Naive thymus-derived CD4-positive, alpha-beta T cell (primary cell): ENCODE data around the gene EFS. TPM values are rescaled to one million over a fixed set of nuclear protein-coding genes. Genes with fewer than 3 reads are reported as not detected.

Experiments used
- ATAC-seq: fragments of 150-1000 bp; cut with Tn5 transposase; 2 replicates; pipeline ENCODE4 v1.10.0; 2021; ENCODE audit warnings: mild to moderate bottlenecking, moderate library complexity
- CTCF ChIA-PET: fragments of 350-600 bp; sonication (Branson Sonifier 250); formaldehyde crosslinking; loops from one replicate; lab custom pipeline; 2021; ENCODE audit warnings: antibody characterized with exemption; lab: Charles Lee
- POLR2A ChIA-PET: fragments of 350-600 bp; sonication (Branson Sonifier 250); formaldehyde crosslinking; loops from one replicate; lab custom pipeline; 2021; ENCODE audit warnings: antibody characterized with exemption, inconsistent platforms; lab: Charles Lee
- DNase-seq, 9 donors: peaks; one replicate each; pipeline versions ENCODE4 v3.0.0 to v3.0.0-alpha.2; 2020 to 2022; ENCODE audit warnings: mixed read lengths in 1 of 9
- H3K27ac ChIP-seq: one replicate; pipeline ENCODE4 v1.7.0; 2013; ENCODE audit warnings: mild to moderate bottlenecking, low read depth, low read length, moderate library complexity
- H3K27me3 ChIP-seq, 2 donors: one replicate each; pipeline ENCODE4 v1.7.0; 2013; ENCODE audit warnings: low read length in 2 of 2, mild to moderate bottlenecking in 2 of 2, moderate library complexity in 2 of 2; ENCODE audit not compliant: control insufficient read depth in 2 of 2, insufficient read depth in 2 of 2
- H3K36me3 ChIP-seq, 3 experiments: 1 replicate in 2 of 3; 2 replicates in 1 of 3; pipeline ENCODE4 v1.7.0; 2013; ENCODE audit warnings: low read length in 3 of 3, mild to moderate bottlenecking in 3 of 3, moderate library complexity in 1 of 3; ENCODE audit not compliant: insufficient read depth in 3 of 3, control insufficient read depth in 2 of 3
- H3K4me1 ChIP-seq, 2 donors: one replicate each; pipeline ENCODE4 v1.7.0; 2013; ENCODE audit warnings: low read length in 2 of 2, mild to moderate bottlenecking in 2 of 2, moderate library complexity in 1 of 2; ENCODE audit not compliant: control insufficient read depth in 2 of 2, insufficient read depth in 2 of 2
- H3K4me3 ChIP-seq: 2 replicates; pipeline ENCODE4 v1.7.0; 2013; ENCODE audit warnings: mild to moderate bottlenecking, low read length
- H3K9me3 ChIP-seq, 3 experiments: 1 replicate in 2 of 3; 2 replicates in 1 of 3; pipeline ENCODE4 v1.7.0; 2013; ENCODE audit warnings: low read length in 3 of 3; ENCODE audit not compliant: control insufficient read depth in 2 of 3
- H3K27ac Mint-ChIP-seq, 9 donors: one replicate each; pipeline ENCODE4 v1.8.0; 2020 to 2022; ENCODE audit warnings: mixed read lengths in 9 of 9, mild to moderate bottlenecking in 8 of 9, moderate library complexity in 5 of 9, inconsistent platforms in 2 of 9
- H3K27me3 Mint-ChIP-seq, 5 donors: one replicate each; pipeline ENCODE4 v1.8.0; 2021 to 2022; ENCODE audit warnings: mixed read lengths in 5 of 5, mild to moderate bottlenecking in 1 of 5
- H3K36me3 Mint-ChIP-seq, 5 donors: one replicate each; pipeline ENCODE4 v1.8.0; 2020 to 2022; ENCODE audit warnings: mixed read lengths in 5 of 5, mild to moderate bottlenecking in 3 of 5, inconsistent platforms in 1 of 5
- H3K4me1 Mint-ChIP-seq, 7 donors: one replicate each; pipeline ENCODE4 v1.8.0; 2020 to 2022; ENCODE audit warnings: mixed read lengths in 7 of 7, mild to moderate bottlenecking in 3 of 7, inconsistent platforms in 1 of 7
- H3K4me3 Mint-ChIP-seq, 10 donors: one replicate each; pipeline ENCODE4 v1.8.0; 2020 to 2022; ENCODE audit warnings: mild to moderate bottlenecking in 10 of 10, mixed read lengths in 10 of 10, moderate library complexity in 6 of 10, inconsistent platforms in 2 of 10
- H3K9me3 Mint-ChIP-seq, 11 donors: one replicate each; pipeline ENCODE4 v1.8.0; 2020 to 2022; ENCODE audit warnings: mixed read lengths in 11 of 11, mild to moderate bottlenecking in 4 of 11, inconsistent platforms in 1 of 11, moderate library complexity in 1 of 11
- intact Hi-C, 2 donors: fragments of 100-400 bp; cut with micrococcal nuclease; formaldehyde crosslinking; loops; one replicate each; pipeline ENCODE4 v1.15.1; 2023
- polyA plus RNA-seq, 2 donors: library from polyadenylated mRNA; unstranded; fragments of 300-500 nt; fragmentation: Illumina TruSeq; gene quantifications; one replicate each; pipeline ENCODE4 v1.2.3, GENCODE V29; 2021
- total RNA-seq, 6 experiments: library from RNA in 5 of 6; stranded (reverse) in 5 of 6; gene quantifications; 1 replicate in 5 of 6; 2 replicates in 1 of 6; pipeline ENCODE4 v1.2.3 and lab custom pipeline; 2021 to 2026

Gene EFS
- total and polyA plus RNA-seq, 7 experiments from 2014 or later = not detected

DNA sequence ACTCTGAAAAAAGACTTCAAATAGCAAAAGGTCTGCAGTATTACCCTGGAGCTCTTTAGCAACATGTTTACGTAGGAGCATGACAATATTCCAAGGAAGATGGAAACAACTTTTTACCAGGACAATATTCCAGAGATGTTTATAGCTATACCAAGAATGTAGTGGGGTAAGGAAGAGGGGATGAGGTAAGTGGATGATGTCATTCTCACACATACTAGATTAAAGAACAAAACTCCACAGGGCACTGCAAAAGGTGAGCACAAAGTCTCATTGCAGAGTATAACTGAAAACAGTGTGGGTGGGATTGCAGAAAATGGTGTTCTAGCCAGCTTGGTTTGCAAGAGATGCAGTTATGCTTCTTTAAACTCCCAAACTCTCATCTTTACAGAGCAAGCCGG lies 20.3 kb upstream of the EFS start:
- POLR2A ChIA-PET = no interaction called here
- Histone ChIP-seq H3K4me1 (no peaks in the 10 kb centered on the region), H3K27ac (no peak overlapping the region), H3K36me3 (no peaks in the 10 kb centered on the region), H3K27me3 (no peaks in the 10 kb centered on the region), H3K9me3 (no peaks in the 10 kb centered on the region), H3K4me3 (no peak overlapping the region)
- peaks cover 0 to 25% (median 0%) of the 10 kb centered on the region in 5 donors for H3K27me3 Mint-ChIP-seq
- H3K36me3 Mint-ChIP-seq = no peaks in the 10 kb centered on the region
- CTCF ChIA-PET = interaction anchor here (0.8 to 1.6 kb wide), 3 partner anchors 32 to 120 kb away, joined by 4 read pairs; partner anchors contain the start of gene SLC22A17
- peaks cover 0 to 3% (median 0%) of the 10 kb centered on the region in 11 donors for H3K9me3 Mint-ChIP-seq
- ATAC-seq (no peak), DNase-seq (no peak)
- no peaks in the 10 kb centered on the region for H3K4me1 Mint-ChIP-seq
- intact Hi-C loops = no loop called here
- no peak overlapping the region for H3K27ac Mint-ChIP-seq
- H3K4me3 Mint-ChIP-seq = no peak overlapping the region

DNA sequence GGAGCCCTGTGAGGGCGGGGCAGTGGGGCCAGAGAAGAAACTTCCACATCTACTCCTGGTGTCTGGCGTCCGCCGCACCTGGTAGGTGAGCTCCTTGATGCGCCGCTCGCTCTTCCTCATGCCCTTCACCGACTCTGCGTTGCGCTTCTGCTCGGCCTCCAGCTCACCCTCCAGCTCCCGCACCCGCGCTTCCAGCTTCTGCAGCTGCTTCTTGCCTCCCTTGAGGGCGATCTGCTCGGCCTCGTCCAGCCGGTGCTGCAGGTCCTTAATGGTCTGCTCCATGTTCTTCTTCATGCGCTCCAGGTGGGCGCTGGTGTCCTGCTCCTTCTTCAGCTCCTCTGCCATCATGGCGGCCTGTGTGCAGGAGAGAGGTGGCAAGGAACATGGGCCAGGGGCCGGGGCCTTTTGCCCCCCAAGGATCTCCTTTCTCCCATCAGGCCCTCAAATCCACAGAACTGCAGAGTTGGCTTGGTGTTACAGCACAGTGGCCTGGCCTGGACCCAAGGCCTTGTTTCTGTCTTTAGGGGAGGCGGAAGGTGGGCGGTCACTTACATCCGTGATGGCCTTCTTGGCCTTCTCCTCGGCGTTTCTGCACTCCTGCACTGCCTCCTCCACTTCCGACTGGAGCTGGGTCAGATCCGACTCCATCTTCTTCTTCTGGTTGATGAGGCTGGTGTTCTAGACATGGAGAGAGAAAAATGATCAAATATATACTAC lies 19.6 kb upstream of the EFS start:
- H3K4me1 Mint-ChIP-seq = peaks cover 0 to 3% (median 0%) of the 10 kb centered on the region in 7 donors
- POLR2A ChIA-PET = no interaction called here
- no peaks in the 10 kb centered on the region for H3K36me3 Mint-ChIP-seq
- no peak for ATAC-seq
- H3K9me3 Mint-ChIP-seq = peaks cover 0 to 3% (median 0%) of the 10 kb centered on the region in 11 donors
- peaks cover 0 to 22% (median 0%) of the 10 kb centered on the region in 5 donors for H3K27me3 Mint-ChIP-seq
- no peaks in the 10 kb centered on the region for H3K27me3 ChIP-seq
- no peak overlapping the region for H3K27ac ChIP-seq
- no peaks in the 10 kb centered on the region for H3K36me3 ChIP-seq
- no peak overlapping the region for H3K4me3 ChIP-seq
- H3K9me3 ChIP-seq = no peaks in the 10 kb centered on the region
- no peak for DNase-seq
- H3K4me1 ChIP-seq = no peaks in the 10 kb centered on the region
- H3K27ac Mint-ChIP-seq = no peak overlapping the region
- intact Hi-C loops = no loop called here
- H3K4me3 Mint-ChIP-seq = no peak overlapping the region
- CTCF ChIA-PET = interaction anchor here (0.8 to 1.6 kb wide), 3 partner anchors 32 to 119 kb away, joined by 4 read pairs; partner anchors contain the start of gene SLC22A17

DNA sequence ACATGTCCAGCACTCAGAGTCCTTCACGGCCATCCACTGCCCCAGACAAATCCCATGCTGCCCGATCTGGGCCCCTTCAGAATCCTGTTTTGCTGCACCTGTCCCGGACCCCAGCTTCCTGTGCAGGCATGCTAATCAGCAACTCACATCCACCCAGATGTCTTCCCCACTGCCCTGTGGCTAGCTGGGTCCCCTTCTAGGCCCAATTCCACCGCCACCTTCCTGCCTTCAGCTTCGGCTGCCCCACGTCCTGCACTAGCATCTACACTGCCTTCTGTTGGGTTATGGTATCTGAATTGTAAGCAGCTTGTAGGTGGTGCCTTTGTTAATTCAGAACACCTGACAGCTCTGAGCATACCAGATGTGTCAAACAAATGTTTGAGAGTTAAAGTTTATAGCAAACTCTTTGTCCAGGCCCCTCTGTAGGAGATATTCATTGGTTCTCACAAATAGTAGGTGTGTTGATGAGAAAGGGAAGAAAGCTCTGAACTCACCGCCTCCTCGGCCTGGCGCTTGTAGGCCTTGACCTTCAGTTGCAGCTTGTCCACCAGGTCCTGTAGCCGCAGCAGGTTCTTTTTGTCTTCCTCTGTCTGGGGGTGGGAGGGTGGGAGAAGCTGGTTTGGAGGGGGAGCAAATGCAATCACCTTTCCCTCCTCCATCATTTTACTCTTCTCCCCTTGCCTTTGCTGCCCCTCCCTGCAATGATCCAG lies 17.9 kb upstream of the EFS start:
- no peaks in the 10 kb centered on the region for H3K36me3 Mint-ChIP-seq
- DNase-seq (no peak), ATAC-seq (no peak)
- intact Hi-C loops = no loop called here
- H3K27ac Mint-ChIP-seq = no peak overlapping the region
- H3K4me1 Mint-ChIP-seq = peaks cover 0 to 3% (median 0%) of the 10 kb centered on the region in 7 donors
- CTCF ChIA-PET = interaction anchor here (0.9 to 1.2 kb wide), 2 partner anchors 10 to 119 kb away, joined by 3 to 4 read pairs; no protein-coding TSS in a partner anchor
- Histone ChIP-seq H3K27me3 (no peaks in the 10 kb centered on the region), H3K9me3 (no peaks in the 10 kb centered on the region), H3K36me3 (no peaks in the 10 kb centered on the region), H3K27ac (no peak overlapping the region), H3K4me3 (no peak overlapping the region), H3K4me1 (no peaks in the 10 kb centered on the region)
- H3K4me3 Mint-ChIP-seq = no peak overlapping the region
- peaks cover 0 to 3% (median 0%) of the 10 kb centered on the region in 11 donors for H3K9me3 Mint-ChIP-seq
- peaks cover 0 to 16% (median 0%) of the 10 kb centered on the region in 5 donors for H3K27me3 Mint-ChIP-seq
- POLR2A ChIA-PET = interaction anchor here (0.6 kb wide), 1 partner anchor 118 kb away, joined by 3 read pairs; no protein-coding TSS in a partner anchor

DNA sequence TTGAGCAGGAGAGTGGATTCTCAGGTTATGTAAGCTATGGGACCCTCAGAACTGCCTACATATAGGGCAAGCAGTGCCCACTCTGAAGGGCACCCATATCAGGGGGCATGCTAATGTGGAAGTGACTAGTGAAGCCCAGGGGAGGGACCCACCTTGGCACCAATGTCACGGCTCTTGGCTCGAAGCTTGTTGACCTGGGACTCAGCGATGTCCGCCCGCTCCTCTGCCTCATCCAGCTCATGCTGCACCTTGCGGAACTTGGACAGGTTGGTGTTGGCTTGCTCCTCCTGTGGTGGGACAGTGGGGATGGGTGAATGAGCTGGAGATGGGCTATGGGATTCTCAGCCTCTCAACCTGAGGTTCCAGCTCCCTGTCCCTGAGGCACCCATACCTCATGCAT lies 17.3 kb upstream of the EFS start:
- ChIA-PET CTCF (interaction anchor here (0.9 to 1.2 kb wide), 2 partner anchors 11 to 118 kb away, joined by 3 to 4 read pairs; no protein-coding TSS in a partner anchor), POLR2A (no interaction called here)
- peaks cover 0 to 3% (median 0%) of the 10 kb centered on the region in 11 donors for H3K9me3 Mint-ChIP-seq
- Histone ChIP-seq H3K4me1 (no peaks in the 10 kb centered on the region), H3K27me3 (no peaks in the 10 kb centered on the region), H3K27ac (no peak overlapping the region), H3K4me3 (no peak overlapping the region), H3K9me3 (no peaks in the 10 kb centered on the region), H3K36me3 (no peaks in the 10 kb centered on the region)
- ATAC-seq = no peak
- H3K36me3 Mint-ChIP-seq = no peaks in the 10 kb centered on the region
- peaks cover 0 to 3% (median 0%) of the 10 kb centered on the region in 7 donors for H3K4me1 Mint-ChIP-seq
- intact Hi-C loops = no loop called here
- no peak overlapping the region for H3K27ac Mint-ChIP-seq
- no peak overlapping the region for H3K4me3 Mint-ChIP-seq
- DNase-seq = no peak
- H3K27me3 Mint-ChIP-seq = peaks cover 0 to 16% (median 0%) of the 10 kb centered on the region in 5 donors

DNA sequence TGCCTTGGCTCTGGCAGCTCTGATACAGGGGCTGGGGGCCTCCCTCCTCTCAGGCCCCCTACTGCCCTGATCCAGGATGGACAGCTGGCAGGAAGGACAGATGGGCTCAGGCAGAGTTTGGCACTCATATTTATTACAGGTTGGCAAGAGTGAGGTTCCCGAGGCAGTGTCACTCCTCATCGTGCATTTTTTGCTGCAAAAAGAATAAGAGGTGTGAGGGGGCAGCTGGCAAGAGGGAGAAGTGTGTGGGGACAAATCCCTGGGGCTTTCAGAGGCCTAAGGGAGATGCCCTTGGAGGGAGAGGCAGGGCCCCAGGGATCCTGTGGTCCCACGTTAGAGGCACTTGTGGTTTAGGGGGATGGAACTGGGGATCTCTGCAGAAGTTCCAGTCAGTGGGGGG lies 16.9 kb upstream of the EFS start:
- Histone ChIP-seq H3K9me3 (no peaks in the 10 kb centered on the region), H3K4me1 (no peaks in the 10 kb centered on the region), H3K36me3 (no peaks in the 10 kb centered on the region), H3K27me3 (no peaks in the 10 kb centered on the region), H3K4me3 (no peak overlapping the region), H3K27ac (no peak overlapping the region)
- peaks cover 0 to 3% (median 0%) of the 10 kb centered on the region in 7 donors for H3K4me1 Mint-ChIP-seq
- no peak overlapping the region for H3K27ac Mint-ChIP-seq
- H3K9me3 Mint-ChIP-seq = peaks cover 0 to 3% (median 0%) of the 10 kb centered on the region in 11 donors
- peaks cover 0 to 16% (median 0%) of the 10 kb centered on the region in 5 donors for H3K27me3 Mint-ChIP-seq
- H3K36me3 Mint-ChIP-seq = no peaks in the 10 kb centered on the region
- ChIA-PET POLR2A (no interaction called here), CTCF (interaction anchor here (0.9 to 3.2 kb wide), 3 partner anchors 11 to 118 kb away, joined by 3 to 30 read pairs (median 4); no protein-coding TSS in a partner anchor)
- no peak overlapping the region for H3K4me3 Mint-ChIP-seq
- ATAC-seq (no peak), DNase-seq (no peak)
- intact Hi-C loops = loop anchor here in 1 of 2 donors (2.0 kb wide), 2 partner anchors 61 to 313 kb away; partner anchors contain the start of gene PABPN1

DNA sequence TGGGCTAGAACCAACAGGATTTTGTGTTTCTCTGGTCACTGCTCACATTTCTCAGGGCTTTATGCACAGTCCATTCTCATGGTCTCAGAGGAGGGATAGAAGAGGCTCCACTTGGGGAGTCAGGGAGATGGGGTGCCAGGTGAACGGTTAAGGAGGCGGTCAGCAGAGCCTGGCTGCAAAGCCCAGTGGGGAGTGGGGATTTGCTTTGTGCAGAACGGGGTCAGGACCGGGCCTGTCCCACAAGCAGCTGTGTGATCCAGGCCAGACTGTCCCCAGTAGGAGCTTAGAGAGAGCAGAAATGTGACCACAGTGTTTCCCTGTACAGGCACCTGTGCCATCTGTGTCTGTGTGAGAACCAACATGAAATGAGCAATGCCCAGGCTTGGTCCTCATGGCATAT lies 16.0 kb upstream of the EFS start:
- Histone ChIP-seq H3K27ac (no peak overlapping the region), H3K36me3 (no peaks in the 10 kb centered on the region), H3K27me3 (no peaks in the 10 kb centered on the region), H3K4me3 (no peak overlapping the region), H3K9me3 (no peaks in the 10 kb centered on the region), H3K4me1 (no peaks in the 10 kb centered on the region)
- ChIA-PET POLR2A (no interaction called here), CTCF (interaction anchor here (0.5 to 3.6 kb wide), 9 partner anchors 10 to 312 kb away, joined by 3 to 55 read pairs (median 9); partner anchors contain the start of gene CEBPE)
- Mint-ChIP-seq H3K4me3 (no peak overlapping the region), H3K27me3 (peaks cover 0 to 16% (median 0%) of the 10 kb centered on the region in 5 donors), H3K9me3 (peaks cover 0 to 3% (median 0%) of the 10 kb centered on the region in 11 donors), H3K4me1 (peaks cover 0 to 3% (median 0%) of the 10 kb centered on the region in 7 donors), H3K27ac (no peak overlapping the region), H3K36me3 (no peaks in the 10 kb centered on the region)
- ATAC-seq (no peak), DNase-seq (no peak)
- intact Hi-C loops = loop anchor here (1.0 to 2.0 kb wide), 8 partner anchors 53 to 312 kb away; partner anchors contain the start of gene PABPN1 (in 1 of the 2)
